Measurements from ENCODE around the gene IFRD2.

- TF ChIP-seq CTCF (IDR thresholded peaks at IDR 0.05; ENCODE audit: low read depth, low read length) (no peak), POLR2A (IDR thresholded peaks at IDR 0.05; ENCODE audit: extremely low read depth, insufficient read length) (peak; percentile 62)
These were observed at the start of gene IFRD2 for GRCh38 chr3:50292159-50293078.
